ENCODE measurements around the gene PDE8A. TPM values are rescaled to one million over a fixed set of nuclear protein-coding genes. Genes with fewer than 3 reads are reported as not detected.

The PDE8A gene
- total RNA-seq, 2 experiments from 2014 or later, result 28.3 to 32.3 TPM

- TF ChIP-seq EZH2phosphoT487 (IDR thresholded peaks at IDR 0.05; ENCODE audit: borderline replicate concordance, low read depth, low read length), result no peak
- TF ChIP-seq, protein P1, sequence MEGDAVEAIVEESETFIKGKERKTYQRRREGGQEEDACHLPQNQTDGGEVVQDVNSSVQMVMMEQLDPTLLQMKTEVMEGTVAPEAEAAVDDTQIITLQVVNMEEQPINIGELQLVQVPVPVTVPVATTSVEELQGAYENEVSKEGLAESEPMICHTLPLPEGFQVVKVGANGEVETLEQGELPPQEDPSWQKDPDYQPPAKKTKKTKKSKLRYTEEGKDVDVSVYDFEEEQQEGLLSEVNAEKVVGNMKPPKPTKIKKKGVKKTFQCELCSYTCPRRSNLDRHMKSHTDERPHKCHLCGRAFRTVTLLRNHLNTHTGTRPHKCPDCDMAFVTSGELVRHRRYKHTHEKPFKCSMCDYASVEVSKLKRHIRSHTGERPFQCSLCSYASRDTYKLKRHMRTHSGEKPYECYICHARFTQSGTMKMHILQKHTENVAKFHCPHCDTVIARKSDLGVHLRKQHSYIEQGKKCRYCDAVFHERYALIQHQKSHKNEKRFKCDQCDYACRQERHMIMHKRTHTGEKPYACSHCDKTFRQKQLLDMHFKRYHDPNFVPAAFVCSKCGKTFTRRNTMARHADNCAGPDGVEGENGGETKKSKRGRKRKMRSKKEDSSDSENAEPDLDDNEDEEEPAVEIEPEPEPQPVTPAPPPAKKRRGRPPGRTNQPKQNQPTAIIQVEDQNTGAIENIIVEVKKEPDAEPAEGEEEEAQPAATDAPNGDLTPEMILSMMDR (conservative IDR thresholded peaks at IDR 0.05; ENCODE audit: low read length), result no peak
- no peaks in the 10 kb centered on the region for H3K79me2 ChIP-seq (ENCODE audit: insufficient read depth, low read depth, low read length)
- CTCF ChIA-PET (ENCODE audit: unreplicated experiment), result no interaction called here
- H3K4me3 ChIP-seq (ENCODE audit: low read depth, low read length, poor library complexity, severe bottlenecking), result no peak overlapping the region
- no peak overlapping the region for H3K4me2 ChIP-seq (ENCODE audit: low read length)
- no peaks in the 10 kb centered on the region for H3K4me1 ChIP-seq (ENCODE audit: insufficient read depth, low read length, poor library complexity, severe bottlenecking)
- no TSS peak for BruUV-seq (replicated peaks)
- DNase-seq (ENCODE audit: low spot score), result no peak
- H4K20me1 ChIP-seq (ENCODE audit: insufficient read depth, low read length), result no peaks in the 10 kb centered on the region
- no peaks in the 10 kb centered on the region for H3K9me3 ChIP-seq (ENCODE audit: low read length)
- H3K36me3 ChIP-seq (ENCODE audit: insufficient read depth, low read length), result peaks cover 3% of the 10 kb centered on the region; the same call in 1 of the 2 replicates
- no peak overlapping the region for H3K27ac ChIP-seq (ENCODE audit: low read depth, low read length, poor library complexity, severe bottlenecking)
- H3K9me2 ChIP-seq (ENCODE audit: insufficient read depth, low read length), result no peaks in the 10 kb centered on the region
- POLR2A ChIA-PET, result interaction anchor here (0.5 to 1.0 kb wide), 2 partner anchors 23 to 220 kb away, joined by 3 to 5 read pairs; no protein-coding TSS in a partner anchor
- H2AFZ ChIP-seq (ENCODE audit: low read length), result no peak overlapping the region
- intact Hi-C loops (cut with micrococcal nuclease; ENCODE audit: unreplicated experiment), result no loop called here
Observed at GRCh38 chr15:85118581-85118980, 136.9 kb downstream of the PDE8A start.

GRCh38 chr15:85120351-85121113 is 138.9 kb downstream of the PDE8A start:
- no peak overlapping the region for H3K4me2 ChIP-seq (ENCODE audit: low read length)

More at GRCh38 chr15:85120351-85121113, 138.9 kb downstream of the PDE8A start:
- BruUV-seq (replicated peaks), result no TSS peak
- CTCF ChIA-PET (ENCODE audit: unreplicated experiment), result no interaction called here
- POLR2A ChIA-PET, result no interaction called here
- intact Hi-C loops (cut with micrococcal nuclease; ENCODE audit: unreplicated experiment), result no loop called here
- H3K4me1 ChIP-seq (ENCODE audit: insufficient read depth, low read length, poor library complexity, severe bottlenecking), result no peaks in the 10 kb centered on the region
- no peaks in the 10 kb centered on the region for H3K9me2 ChIP-seq (ENCODE audit: insufficient read depth, low read length)
- no peak overlapping the region for H3K27ac ChIP-seq (ENCODE audit: low read depth, low read length, poor library complexity, severe bottlenecking)
- H3K9me3 ChIP-seq (ENCODE audit: low read length), result no peaks in the 10 kb centered on the region
- no peak for DNase-seq (ENCODE audit: low spot score)
- no peak overlapping the region for H2AFZ ChIP-seq (ENCODE audit: low read length)
- no peaks in the 10 kb centered on the region for H4K20me1 ChIP-seq (ENCODE audit: insufficient read depth, low read length)
- H3K4me3 ChIP-seq (ENCODE audit: low read depth, low read length, poor library complexity, severe bottlenecking), result no peak overlapping the region
- no peaks in the 10 kb centered on the region for H3K79me2 ChIP-seq (ENCODE audit: insufficient read depth, low read depth, low read length)
- H3K36me3 ChIP-seq (ENCODE audit: insufficient read depth, low read length), result peaks cover 3% of the 10 kb centered on the region; the same call in 1 of the 2 replicates
- no peak for TF ChIP-seq EZH2phosphoT487 (IDR thresholded peaks at IDR 0.05; ENCODE audit: borderline replicate concordance, low read depth, low read length)
- TF ChIP-seq, protein P1 (conservative IDR thresholded peaks at IDR 0.05; ENCODE audit: low read length), result no peak
